Measurements from ENCODE around the gene IL17F. TPM values are rescaled to one million over a fixed set of nuclear protein-coding genes. Genes with fewer than 3 reads are reported as not detected.

Gene IL17F
- total and polyA plus RNA-seq, 2 experiments from 2014 or later = not detected

DNA sequence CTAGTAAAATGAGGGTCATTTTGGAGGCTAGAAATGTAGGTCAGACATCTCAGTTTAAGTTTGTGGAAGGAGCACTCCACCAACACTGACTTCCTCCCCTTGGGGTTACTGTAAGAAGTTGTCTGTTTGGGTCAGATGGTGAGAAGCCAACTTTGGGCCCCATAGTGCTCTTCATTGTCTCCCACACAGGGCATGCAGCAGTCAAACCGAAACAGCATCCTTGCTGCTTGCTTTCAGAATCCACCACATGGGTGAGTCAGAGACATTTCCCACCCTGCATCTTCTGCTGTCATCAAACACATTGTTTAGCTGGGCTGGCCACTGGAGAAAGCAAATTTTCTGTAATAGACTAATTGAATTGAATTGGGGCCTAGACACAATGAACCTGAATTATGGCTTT lies 16.8 kb downstream of the IL17F start:
- no peak for ATAC-seq
- Histone ChIP-seq H3K4me2 (no peak overlapping the region), H3F3A (replicated peaks; ENCODE audit: low read depth) (no peaks in the 10 kb centered on the region), H3K27me3 (ENCODE audit: insufficient read depth) (no peaks in the 10 kb centered on the region), H3K4me3 (no peak overlapping the region), H3K27ac (ENCODE audit: low read depth) (no peak overlapping the region), H3K9me2 (ENCODE audit: insufficient read depth) (peaks cover 9% of the 10 kb centered on the region; the same call in 1 of the 2 replicates), H3K4me1 (ENCODE audit: insufficient read depth) (no peaks in the 10 kb centered on the region), H4K20me1 (replicated peaks; ENCODE audit: insufficient read depth) (no peaks in the 10 kb centered on the region), H3K79me2 (replicated peaks; ENCODE audit: insufficient read depth) (no peaks in the 10 kb centered on the region), H2AFZ (no peak overlapping the region), H3K36me3 (ENCODE audit: insufficient read depth) (no peaks in the 10 kb centered on the region)
- no peak for TF ChIP-seq STAT1 (IDR thresholded peaks at IDR 0.05; ENCODE audit: unreplicated experiment)
- no peak for TF ChIP-seq EZH2phosphoT487 (IDR thresholded peaks at IDR 0.05; ENCODE audit: unreplicated experiment)
- TF ChIP-seq ZNF331 (CRISPR knock-in tag; IDR thresholded peaks at IDR 0.05; ENCODE audit: low read depth) = no peak
- TF ChIP-seq EZH2 (IDR thresholded peaks at IDR 0.05; ENCODE audit: low read depth, unreplicated experiment) = no peak
- DNase-seq (ENCODE audit: low spot score) = no peak
- peaks cover 2% of the 10 kb centered on the region for H3K27me3 Mint-ChIP-seq (ENCODE audit: insufficient read depth, low read depth, poor library complexity)
- H3K36me3 Mint-ChIP-seq (ENCODE audit: low read depth) = no peaks in the 10 kb centered on the region; the same call in 2 of the 3 replicates
- H3K4me1 Mint-ChIP-seq = no peaks in the 10 kb centered on the region
- no peak overlapping the region for H3K4me3 Mint-ChIP-seq
- no peaks in the 10 kb centered on the region; the same call in 2 of the 3 replicates for H3K9me3 Mint-ChIP-seq
- no peak overlapping the region for H3K27ac Mint-ChIP-seq

DNA sequence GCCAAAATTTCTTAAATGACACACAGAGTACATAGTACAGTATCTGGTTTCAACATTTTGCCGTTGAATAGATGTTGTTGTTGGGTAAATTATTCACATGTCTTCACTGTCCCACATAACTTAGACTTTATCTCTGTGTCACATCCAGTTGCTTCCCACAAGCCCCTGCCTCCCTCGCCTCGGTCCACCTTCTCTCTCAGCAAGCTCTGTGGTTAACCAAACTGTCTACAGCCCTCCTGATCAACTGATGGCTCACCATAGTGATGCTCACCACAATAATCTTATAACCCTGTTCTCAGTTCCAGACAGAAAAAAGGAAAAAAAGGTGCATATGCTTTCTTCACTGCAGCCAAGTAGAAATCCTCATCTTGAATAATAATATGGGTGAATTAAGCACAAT lies 23.0 kb downstream of the IL17F start:
- Histone ChIP-seq H3K9me2 (ENCODE audit: insufficient read depth) (peaks cover 7% of the 10 kb centered on the region; the same call in 1 of the 2 replicates), H2AFZ (no peak overlapping the region), H3K4me3 (no peak overlapping the region), H3K79me2 (replicated peaks; ENCODE audit: insufficient read depth) (no peaks in the 10 kb centered on the region), H4K20me1 (replicated peaks; ENCODE audit: insufficient read depth) (no peaks in the 10 kb centered on the region), H3K4me2 (no peak overlapping the region), H3K4me1 (ENCODE audit: insufficient read depth) (no peaks in the 10 kb centered on the region), H3K36me3 (ENCODE audit: insufficient read depth) (no peaks in the 10 kb centered on the region), H3K27ac (ENCODE audit: low read depth) (no peak overlapping the region), H3K27me3 (ENCODE audit: insufficient read depth) (no peaks in the 10 kb centered on the region), H3F3A (replicated peaks; ENCODE audit: low read depth) (no peaks in the 10 kb centered on the region)
- no peaks in the 10 kb centered on the region; the same call in 2 of the 3 replicates for H3K36me3 Mint-ChIP-seq (ENCODE audit: low read depth)
- no peak overlapping the region for H3K4me3 Mint-ChIP-seq
- no peak for DNase-seq (ENCODE audit: low spot score)
- no peaks in the 10 kb centered on the region for H3K27me3 Mint-ChIP-seq (ENCODE audit: insufficient read depth, low read depth, poor library complexity)
- no peak overlapping the region for H3K27ac Mint-ChIP-seq
- ATAC-seq = no peak
- H3K9me3 Mint-ChIP-seq = no peaks in the 10 kb centered on the region; the same call in 1 of the 3 replicates
- no peaks in the 10 kb centered on the region for H3K4me1 Mint-ChIP-seq
- TF ChIP-seq EZH2 (IDR thresholded peaks at IDR 0.05; ENCODE audit: low read depth, unreplicated experiment) = no peak
- no peak for TF ChIP-seq CREB1 (CRISPR knock-in tag; IDR thresholded peaks at IDR 0.05; ENCODE audit: low read depth)
- no peak for TF ChIP-seq ZNF114 (CRISPR knock-in tag; IDR thresholded peaks at IDR 0.05)
- TF ChIP-seq, protein P1, sequence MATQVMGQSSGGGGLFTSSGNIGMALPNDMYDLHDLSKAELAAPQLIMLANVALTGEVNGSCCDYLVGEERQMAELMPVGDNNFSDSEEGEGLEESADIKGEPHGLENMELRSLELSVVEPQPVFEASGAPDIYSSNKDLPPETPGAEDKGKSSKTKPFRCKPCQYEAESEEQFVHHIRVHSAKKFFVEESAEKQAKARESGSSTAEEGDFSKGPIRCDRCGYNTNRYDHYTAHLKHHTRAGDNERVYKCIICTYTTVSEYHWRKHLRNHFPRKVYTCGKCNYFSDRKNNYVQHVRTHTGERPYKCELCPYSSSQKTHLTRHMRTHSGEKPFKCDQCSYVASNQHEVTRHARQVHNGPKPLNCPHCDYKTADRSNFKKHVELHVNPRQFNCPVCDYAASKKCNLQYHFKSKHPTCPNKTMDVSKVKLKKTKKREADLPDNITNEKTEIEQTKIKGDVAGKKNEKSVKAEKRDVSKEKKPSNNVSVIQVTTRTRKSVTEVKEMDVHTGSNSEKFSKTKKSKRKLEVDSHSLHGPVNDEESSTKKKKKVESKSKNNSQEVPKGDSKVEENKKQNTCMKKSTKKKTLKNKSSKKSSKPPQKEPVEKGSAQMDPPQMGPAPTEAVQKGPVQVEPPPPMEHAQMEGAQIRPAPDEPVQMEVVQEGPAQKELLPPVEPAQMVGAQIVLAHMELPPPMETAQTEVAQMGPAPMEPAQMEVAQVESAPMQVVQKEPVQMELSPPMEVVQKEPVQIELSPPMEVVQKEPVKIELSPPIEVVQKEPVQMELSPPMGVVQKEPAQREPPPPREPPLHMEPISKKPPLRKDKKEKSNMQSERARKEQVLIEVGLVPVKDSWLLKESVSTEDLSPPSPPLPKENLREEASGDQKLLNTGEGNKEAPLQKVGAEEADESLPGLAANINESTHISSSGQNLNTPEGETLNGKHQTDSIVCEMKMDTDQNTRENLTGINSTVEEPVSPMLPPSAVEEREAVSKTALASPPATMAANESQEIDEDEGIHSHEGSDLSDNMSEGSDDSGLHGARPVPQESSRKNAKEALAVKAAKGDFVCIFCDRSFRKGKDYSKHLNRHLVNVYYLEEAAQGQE (IDR thresholded peaks at IDR 0.05; ENCODE audit: unreplicated experiment) = no peak
- TF ChIP-seq, protein P2, sequence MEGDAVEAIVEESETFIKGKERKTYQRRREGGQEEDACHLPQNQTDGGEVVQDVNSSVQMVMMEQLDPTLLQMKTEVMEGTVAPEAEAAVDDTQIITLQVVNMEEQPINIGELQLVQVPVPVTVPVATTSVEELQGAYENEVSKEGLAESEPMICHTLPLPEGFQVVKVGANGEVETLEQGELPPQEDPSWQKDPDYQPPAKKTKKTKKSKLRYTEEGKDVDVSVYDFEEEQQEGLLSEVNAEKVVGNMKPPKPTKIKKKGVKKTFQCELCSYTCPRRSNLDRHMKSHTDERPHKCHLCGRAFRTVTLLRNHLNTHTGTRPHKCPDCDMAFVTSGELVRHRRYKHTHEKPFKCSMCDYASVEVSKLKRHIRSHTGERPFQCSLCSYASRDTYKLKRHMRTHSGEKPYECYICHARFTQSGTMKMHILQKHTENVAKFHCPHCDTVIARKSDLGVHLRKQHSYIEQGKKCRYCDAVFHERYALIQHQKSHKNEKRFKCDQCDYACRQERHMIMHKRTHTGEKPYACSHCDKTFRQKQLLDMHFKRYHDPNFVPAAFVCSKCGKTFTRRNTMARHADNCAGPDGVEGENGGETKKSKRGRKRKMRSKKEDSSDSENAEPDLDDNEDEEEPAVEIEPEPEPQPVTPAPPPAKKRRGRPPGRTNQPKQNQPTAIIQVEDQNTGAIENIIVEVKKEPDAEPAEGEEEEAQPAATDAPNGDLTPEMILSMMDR (conservative IDR thresholded peaks at IDR 0.05; ENCODE audit: low read depth in 2 of 2) = no peak
- TF ChIP-seq, protein P3, sequence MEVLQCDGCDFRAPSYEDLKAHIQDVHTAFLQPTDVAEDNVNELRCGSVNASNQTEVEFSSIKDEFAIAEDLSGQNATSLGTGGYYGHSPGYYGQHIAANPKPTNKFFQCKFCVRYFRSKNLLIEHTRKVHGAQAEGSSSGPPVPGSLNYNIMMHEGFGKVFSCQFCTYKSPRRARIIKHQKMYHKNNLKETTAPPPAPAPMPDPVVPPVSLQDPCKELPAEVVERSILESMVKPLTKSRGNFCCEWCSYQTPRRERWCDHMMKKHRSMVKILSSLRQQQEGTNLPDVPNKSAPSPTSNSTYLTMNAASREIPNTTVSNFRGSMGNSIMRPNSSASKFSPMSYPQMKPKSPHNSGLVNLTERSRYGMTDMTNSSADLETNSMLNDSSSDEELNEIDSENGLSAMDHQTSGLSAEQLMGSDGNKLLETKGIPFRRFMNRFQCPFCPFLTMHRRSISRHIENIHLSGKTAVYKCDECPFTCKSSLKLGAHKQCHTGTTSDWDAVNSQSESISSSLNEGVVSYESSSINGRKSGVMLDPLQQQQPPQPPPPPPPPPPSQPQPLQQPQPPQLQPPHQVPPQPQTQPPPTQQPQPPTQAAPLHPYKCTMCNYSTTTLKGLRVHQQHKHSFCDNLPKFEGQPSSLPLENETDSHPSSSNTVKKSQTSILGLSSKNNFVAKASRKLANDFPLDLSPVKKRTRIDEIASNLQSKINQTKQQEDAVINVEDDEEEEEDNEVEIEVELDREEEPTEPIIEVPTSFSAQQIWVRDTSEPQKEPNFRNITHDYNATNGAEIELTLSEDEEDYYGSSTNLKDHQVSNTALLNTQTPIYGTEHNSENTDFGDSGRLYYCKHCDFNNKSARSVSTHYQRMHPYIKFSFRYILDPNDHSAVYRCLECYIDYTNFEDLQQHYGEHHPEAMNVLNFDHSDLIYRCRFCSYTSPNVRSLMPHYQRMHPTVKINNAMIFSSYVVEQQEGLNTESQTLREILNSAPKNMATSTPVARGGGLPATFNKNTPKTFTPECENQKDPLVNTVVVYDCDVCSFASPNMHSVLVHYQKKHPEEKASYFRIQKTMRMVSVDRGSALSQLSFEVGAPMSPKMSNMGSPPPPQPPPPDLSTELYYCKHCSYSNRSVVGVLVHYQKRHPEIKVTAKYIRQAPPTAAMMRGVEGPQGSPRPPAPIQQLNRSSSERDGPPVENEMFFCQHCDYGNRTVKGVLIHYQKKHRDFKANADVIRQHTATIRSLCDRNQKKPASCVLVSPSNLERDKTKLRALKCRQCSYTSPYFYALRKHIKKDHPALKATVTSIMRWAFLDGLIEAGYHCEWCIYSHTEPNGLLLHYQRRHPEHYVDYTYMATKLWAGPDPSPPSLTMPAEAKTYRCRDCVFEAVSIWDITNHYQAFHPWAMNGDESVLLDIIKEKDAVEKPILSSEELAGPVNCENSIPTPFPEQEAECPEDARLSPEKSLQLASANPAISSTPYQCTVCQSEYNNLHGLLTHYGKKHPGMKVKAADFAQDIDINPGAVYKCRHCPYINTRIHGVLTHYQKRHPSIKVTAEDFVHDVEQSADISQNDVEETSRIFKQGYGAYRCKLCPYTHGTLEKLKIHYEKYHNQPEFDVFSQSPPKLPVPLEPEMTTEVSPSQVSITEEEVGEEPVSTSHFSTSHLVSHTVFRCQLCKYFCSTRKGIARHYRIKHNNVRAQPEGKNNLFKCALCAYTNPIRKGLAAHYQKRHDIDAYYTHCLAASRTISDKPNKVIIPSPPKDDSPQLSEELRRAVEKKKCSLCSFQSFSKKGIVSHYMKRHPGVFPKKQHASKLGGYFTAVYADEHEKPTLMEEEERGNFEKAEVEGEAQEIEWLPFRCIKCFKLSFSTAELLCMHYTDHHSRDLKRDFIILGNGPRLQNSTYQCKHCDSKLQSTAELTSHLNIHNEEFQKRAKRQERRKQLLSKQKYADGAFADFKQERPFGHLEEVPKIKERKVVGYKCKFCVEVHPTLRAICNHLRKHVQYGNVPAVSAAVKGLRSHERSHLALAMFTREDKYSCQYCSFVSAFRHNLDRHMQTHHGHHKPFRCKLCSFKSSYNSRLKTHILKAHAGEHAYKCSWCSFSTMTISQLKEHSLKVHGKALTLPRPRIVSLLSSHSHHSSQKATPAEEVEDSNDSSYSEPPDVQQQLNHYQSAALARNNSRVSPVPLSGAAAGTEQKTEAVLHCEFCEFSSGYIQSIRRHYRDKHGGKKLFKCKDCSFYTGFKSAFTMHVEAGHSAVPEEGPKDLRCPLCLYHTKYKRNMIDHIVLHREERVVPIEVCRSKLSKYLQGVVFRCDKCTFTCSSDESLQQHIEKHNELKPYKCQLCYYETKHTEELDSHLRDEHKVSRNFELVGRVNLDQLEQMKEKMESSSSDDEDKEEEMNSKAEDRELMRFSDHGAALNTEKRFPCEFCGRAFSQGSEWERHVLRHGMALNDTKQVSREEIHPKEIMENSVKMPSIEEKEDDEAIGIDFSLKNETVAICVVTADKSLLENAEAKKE (CRISPR knock-in tag; IDR thresholded peaks at IDR 0.05) = no peak
- no peak for TF ChIP-seq ZNF331 (CRISPR knock-in tag; IDR thresholded peaks at IDR 0.05; ENCODE audit: low read depth)
- TF ChIP-seq NANOG (IDR thresholded peaks at IDR 0.05; ENCODE audit: borderline replicate concordance) = no peak
- no peak for TF ChIP-seq POLR2AphosphoS5 (IDR thresholded peaks at IDR 0.05; ENCODE audit: low read depth)

Measured in GM23338 (cell line).